ENCODE data around the gene SERAC1. TPM values are rescaled to one million over a fixed set of nuclear protein-coding genes. Genes with fewer than 3 reads are reported as not detected.

SERAC1 gene
- total and polyA plus RNA-seq, 10 of the 15 experiments (the other 5 are each of a cell fraction or from before 2014, with no cell fraction given) = 0.76 to 2.9 (median 2.2) TPM

GRCh38 chr6:158078320-158078719, 89.7 kb downstream of the SERAC1 start:
- Histone ChIP-seq H3K4me1 (ENCODE audit: control insufficient read depth, insufficient read depth, low read length) (no peaks in the 10 kb centered on the region), H3K4me2 (ENCODE audit: control insufficient read depth, insufficient read depth) (no peak overlapping the region), H3K36me3 (ENCODE audit: control insufficient read depth in 2 of 2, insufficient read depth in 2 of 2, low read length in 1 of 2) (no peaks in the 10 kb centered on the region; a peak in 1 of 4 replicates), H3K9ac (ENCODE audit: control insufficient read depth, insufficient read depth, low read length) (no peak overlapping the region), H3K27ac (ENCODE audit: control insufficient read depth, insufficient read depth) (no peak overlapping the region), H3K4me3 (no peak overlapping the region), H3K27me3 (replicated peaks in 1 of 2; ENCODE audit: control insufficient read depth in 2 of 2, insufficient read depth in 2 of 2, low read length in 1 of 2) (no peaks in the 10 kb centered on the region), H2AFZ (ENCODE audit: control insufficient read depth, low read depth, low read length) (no peak overlapping the region), H3K9me3 (replicated peaks; ENCODE audit: control insufficient read depth, insufficient read depth, low read length) (no peaks in the 10 kb centered on the region), H4K20me1 (ENCODE audit: control insufficient read depth, insufficient read depth) (no peaks in the 10 kb centered on the region), H3K79me2 (ENCODE audit: control insufficient read depth, insufficient read depth, low read length) (no peaks in the 10 kb centered on the region)
- CTCF ChIA-PET = no interaction called here
- BruUV-seq (replicated peaks) = no TSS peak
- FAIRE-seq (no peak), ATAC-seq (no peak), DNase-seq (ENCODE audit: low read depth, low spot score) (no peak)
- RAD21 ChIA-PET (ENCODE audit: unreplicated experiment) = no interaction called here
- no peak for TF ChIP-seq RFX5 (IDR thresholded peaks at IDR 0.05; ENCODE audit: low read depth, low read length)
- no peak for TF ChIP-seq PML (IDR thresholded peaks at IDR 0.05; ENCODE audit: low read length)
- TF ChIP-seq E4F1 (IDR thresholded peaks at IDR 0.05; ENCODE audit: borderline replicate concordance, partially characterized antibody) = no peak
- no peak for TF ChIP-seq ZBTB33 (IDR thresholded peaks at IDR 0.05)
- TF ChIP-seq GABPA (IDR thresholded peaks at IDR 0.05; ENCODE audit: low read depth) = no peak
- TF ChIP-seq EP300 (IDR thresholded peaks at IDR 0.05; ENCODE audit: borderline replicate concordance in 1 of 2, control insufficient read depth in 1 of 2, low read depth in 2 of 2, low read length in 2 of 2) = no peak
- TF ChIP-seq SREBF1 (IDR thresholded peaks at IDR 0.05; ENCODE audit: low read length) = no peak
- TF ChIP-seq ATF7 (IDR thresholded peaks at IDR 0.05; ENCODE audit: low read depth) = no peak
- no peak for TF ChIP-seq MYB (IDR thresholded peaks at IDR 0.05; ENCODE audit: borderline replicate concordance, low read depth, low read length)
- no peak for TF ChIP-seq MAX (IDR thresholded peaks at IDR 0.05; ENCODE audit: low read depth, low read length)
- TF ChIP-seq NKRF (conservative IDR thresholded peaks at IDR 0.05) = no peak
- TF ChIP-seq TCF3 (IDR thresholded peaks at IDR 0.05; ENCODE audit: borderline replicate concordance, insufficient read depth, low read depth, low read length) = no peak
- TF ChIP-seq JUNB (IDR thresholded peaks at IDR 0.05) = no peak
- no peak for TF ChIP-seq BMI1 (IDR thresholded peaks at IDR 0.05; ENCODE audit: borderline replicate concordance)
- no peak for TF ChIP-seq FOXM1 (IDR thresholded peaks at IDR 0.05; ENCODE audit: low read depth, low read length)
- no peak for TF ChIP-seq POLR2AphosphoS5 (IDR thresholded peaks at IDR 0.05; ENCODE audit: low read length)
- no peak for TF ChIP-seq TAF1 (IDR thresholded peaks at IDR 0.05; ENCODE audit: borderline replicate concordance, low read depth, low read length)
- no peak for TF ChIP-seq CREB1 (IDR thresholded peaks at IDR 0.05; ENCODE audit: low read depth)
- no peak for TF ChIP-seq YBX1 (IDR thresholded peaks at IDR 0.05)
- SMC1A ChIA-PET (ENCODE audit: uncharacterized antibody, unreplicated experiment) = no interaction called here
- 80% methylated on average over 7 of the region's 7 CpGs for WGBS (ENCODE audit: insufficient coverage, insufficient replicate concordance, low lambda C conversion rate, missing lambda C conversion rate)
- POLR2A ChIA-PET = no interaction called here
- in situ Hi-C loops (cut with MboI) (no loop called here), intact Hi-C loops (cut with micrococcal nuclease; ENCODE audit: unreplicated experiment) (loop anchor here (10.0 kb wide), 2 partner anchors 174 to 764 kb away; no protein-coding TSS in a partner anchor)

Data from GM12878 (cell line).